Measurements from ENCODE around the gene JAG1. TPM values are rescaled to one million over a fixed set of nuclear protein-coding genes. Genes with fewer than 3 reads are reported as not detected.

Gene JAG1
- total RNA-seq, 2 experiments from 2014 or later = 0.13 to 0.15 TPM

- POLR2A ChIA-PET = no interaction called here
- CTCF ChIA-PET = no interaction called here
Measured at GRCh38 chr20:10657453-10657852, 16.3 kb downstream of the JAG1 start.

- ChIA-PET CTCF (no interaction called here), POLR2A (no interaction called here)
Measured at GRCh38 chr20:10655720-10656669, 17.8 kb downstream of the JAG1 start.

GRCh38 chr20:10654630-10655029 is 19.2 kb downstream of the JAG1 start:
- CTCF ChIA-PET = no interaction called here
- POLR2A ChIA-PET = no interaction called here

GRCh38 chr20:10654250-10654610 is 19.6 kb downstream of the JAG1 start:
- ChIA-PET POLR2A (no interaction called here), CTCF (no interaction called here)

GRCh38 chr20:10653599-10654249 is 20.1 kb downstream of the JAG1 start:
- CTCF ChIA-PET = no interaction called here
- POLR2A ChIA-PET = no interaction called here

GRCh38 chr20:10652660-10653261 is 21.0 kb downstream of the JAG1 start:
- POLR2A ChIA-PET = no interaction called here
- CTCF ChIA-PET = no interaction called here

GRCh38 chr20:10652185-10652584 is 21.6 kb downstream of the JAG1 start:
- CTCF ChIA-PET = no interaction called here
- POLR2A ChIA-PET = no interaction called here

GRCh38 chr20:10651227-10651990 is 22.4 kb downstream of the JAG1 start:
- CTCF ChIA-PET = no interaction called here
- POLR2A ChIA-PET = no interaction called here

GRCh38 chr20:10649797-10650160 is 24.0 kb downstream of the JAG1 start:
- ChIA-PET POLR2A (no interaction called here), CTCF (no interaction called here)

- ChIA-PET POLR2A (no interaction called here), CTCF (no interaction called here)
Measured at GRCh38 chr20:10649080-10649796, 24.6 kb downstream of the JAG1 start.

- POLR2A ChIA-PET = no interaction called here
- CTCF ChIA-PET = no interaction called here
Measured at GRCh38 chr20:10648651-10649050, 25.1 kb downstream of the JAG1 start.

GRCh38 chr20:10647909-10648308 is 25.9 kb downstream of the JAG1 start:
- ChIA-PET POLR2A (no interaction called here), CTCF (no interaction called here)

- ChIA-PET POLR2A (no interaction called here), CTCF (no interaction called here)
Measured at GRCh38 chr20:10647471-10647870, 26.3 kb downstream of the JAG1 start.

GRCh38 chr20:10646886-10647420 is 26.8 kb downstream of the JAG1 start:
- ChIA-PET CTCF (no interaction called here), POLR2A (no interaction called here)

- POLR2A ChIA-PET = no interaction called here
- CTCF ChIA-PET = no interaction called here
Measured at GRCh38 chr20:10646006-10646405, 27.8 kb downstream of the JAG1 start.

GRCh38 chr20:10645205-10645570 is 28.6 kb downstream of the JAG1 start:
- ChIA-PET CTCF (no interaction called here), POLR2A (no interaction called here)

GRCh38 chr20:10644458-10645204 is 29.2 kb downstream of the JAG1 start:
- ChIA-PET CTCF (no interaction called here), POLR2A (no interaction called here)

- CTCF ChIA-PET = no interaction called here
- POLR2A ChIA-PET = no interaction called here
Measured at GRCh38 chr20:10643560-10643873, 30.3 kb downstream of the JAG1 start.

- CTCF ChIA-PET = no interaction called here
- POLR2A ChIA-PET = no interaction called here
Measured at GRCh38 chr20:10642856-10643559, 30.8 kb downstream of the JAG1 start.

Measured in activated CD8-positive, alpha-beta memory T cell treated with anti-CD3 and anti-CD28 coated beads for 36 hours (primary cell).